Measurements from ENCODE around the gene FIP1L1. TPM values are rescaled to one million over a fixed set of nuclear protein-coding genes. Genes with fewer than 3 reads are reported as not detected.

Gene FIP1L1
- total RNA-seq, 2 experiments from 2014 or later = 74.5 to 76.2 TPM

- no peaks in the 10 kb centered on the region for H3K9me3 Mint-ChIP-seq
- peaks cover 4% of the 10 kb centered on the region for H3K4me1 Mint-ChIP-seq
- no peak overlapping the region for H3K4me3 Mint-ChIP-seq
- H3K36me3 Mint-ChIP-seq (ENCODE audit: low read depth) = peaks cover 21% of the 10 kb centered on the region
- H3K27ac Mint-ChIP-seq = no peak overlapping the region
- POLR2A ChIA-PET = no interaction called here
- DNase-seq = no peak
- CTCF ChIA-PET = no interaction called here
- H3K27me3 Mint-ChIP-seq = no peaks in the 10 kb centered on the region
Measured at GRCh38 chr4:53422367-53422766, 44.9 kb downstream of the FIP1L1 start.

- CTCF ChIA-PET = no interaction called here
- no peaks in the 10 kb centered on the region for H3K4me1 Mint-ChIP-seq
- peaks cover 25% of the 10 kb centered on the region for H3K36me3 Mint-ChIP-seq (ENCODE audit: low read depth)
Measured at GRCh38 chr4:53424280-53424679, 46.8 kb downstream of the FIP1L1 start.

GRCh38 chr4:53427366-53427765 lies 49.9 kb downstream of the FIP1L1 start:
- H3K36me3 Mint-ChIP-seq (ENCODE audit: low read depth) = peaks cover 41% of the 10 kb centered on the region
- DNase-seq = no peak
- ChIA-PET POLR2A (interaction anchor here (0.8 kb wide), 1 partner anchor 62 kb away, joined by 3 read pairs; no protein-coding TSS in a partner anchor), CTCF (no interaction called here)
- H3K4me3 Mint-ChIP-seq = no peak overlapping the region
- no peaks in the 10 kb centered on the region for H3K9me3 Mint-ChIP-seq
- H3K27ac Mint-ChIP-seq = no peak overlapping the region
- H3K4me1 Mint-ChIP-seq = peaks cover 13% of the 10 kb centered on the region
- no peaks in the 10 kb centered on the region for H3K27me3 Mint-ChIP-seq

More at GRCh38 chr4:53424280-53424679, 46.8 kb downstream of the FIP1L1 start:
- POLR2A ChIA-PET = no interaction called here
- no peak overlapping the region for H3K4me3 Mint-ChIP-seq
- no peak for DNase-seq
- no peak overlapping the region for H3K27ac Mint-ChIP-seq
- no peaks in the 10 kb centered on the region for H3K27me3 Mint-ChIP-seq
- no peaks in the 10 kb centered on the region for H3K9me3 Mint-ChIP-seq

GRCh38 chr4:53431052-53431451 lies 53.6 kb downstream of the FIP1L1 start:
- Mint-ChIP-seq H3K27me3 (no peaks in the 10 kb centered on the region), H3K36me3 (ENCODE audit: low read depth) (peaks cover 52% of the 10 kb centered on the region), H3K4me3 (no peak overlapping the region), H3K4me1 (peaks cover 21% of the 10 kb centered on the region), H3K27ac (no peak overlapping the region), H3K9me3 (no peaks in the 10 kb centered on the region)
- ChIA-PET POLR2A (no interaction called here), CTCF (no interaction called here)
- DNase-seq = no peak

- no peak overlapping the region for H3K4me3 Mint-ChIP-seq
- no peaks in the 10 kb centered on the region for H3K27me3 Mint-ChIP-seq
- POLR2A ChIA-PET = interaction anchor here (0.6 to 1.3 kb wide), 2 partner anchors 15 to 55 kb away, joined by 3 to 5 read pairs; no protein-coding TSS in a partner anchor
- peaks cover 50% of the 10 kb centered on the region for H3K36me3 Mint-ChIP-seq (ENCODE audit: low read depth)
- no peak overlapping the region for H3K27ac Mint-ChIP-seq
- CTCF ChIA-PET = interaction anchor here (1.2 kb wide), 1 partner anchor 801 kb away, joined by 4 read pairs; no protein-coding TSS in a partner anchor
- DNase-seq = no peak
- H3K9me3 Mint-ChIP-seq = no peaks in the 10 kb centered on the region
- peaks cover 21% of the 10 kb centered on the region for H3K4me1 Mint-ChIP-seq
Measured at GRCh38 chr4:53432528-53433424, 55.3 kb downstream of the FIP1L1 start.

- peaks cover 14% of the 10 kb centered on the region for H3K4me1 Mint-ChIP-seq
- no peaks in the 10 kb centered on the region for H3K27me3 Mint-ChIP-seq
- ChIA-PET CTCF (no interaction called here), POLR2A (no interaction called here)
- peaks cover 42% of the 10 kb centered on the region for H3K36me3 Mint-ChIP-seq (ENCODE audit: low read depth)
- no peak for DNase-seq
- no peak overlapping the region for H3K4me3 Mint-ChIP-seq
- no peaks in the 10 kb centered on the region for H3K9me3 Mint-ChIP-seq
- no peak overlapping the region for H3K27ac Mint-ChIP-seq
Measured at GRCh38 chr4:53436251-53436650, 58.8 kb downstream of the FIP1L1 start.

GRCh38 chr4:53441564-53441963 lies 64.1 kb downstream of the FIP1L1 start:
- no peaks in the 10 kb centered on the region for H3K27me3 Mint-ChIP-seq
- H3K4me3 Mint-ChIP-seq = no peak overlapping the region
- POLR2A ChIA-PET = no interaction called here
- peaks cover 53% of the 10 kb centered on the region for H3K36me3 Mint-ChIP-seq (ENCODE audit: low read depth)
- no peak for DNase-seq
- no peak overlapping the region for H3K27ac Mint-ChIP-seq
- CTCF ChIA-PET = no interaction called here
- H3K9me3 Mint-ChIP-seq = no peaks in the 10 kb centered on the region
- no peaks in the 10 kb centered on the region for H3K4me1 Mint-ChIP-seq

GRCh38 chr4:53444954-53445353 lies 67.5 kb downstream of the FIP1L1 start:
- H3K9me3 Mint-ChIP-seq = no peaks in the 10 kb centered on the region

GRCh38 chr4:53450773-53451172 lies 73.3 kb downstream of the FIP1L1 start:
- H3K27me3 Mint-ChIP-seq = no peaks in the 10 kb centered on the region
- H3K36me3 Mint-ChIP-seq (ENCODE audit: low read depth) = peaks cover 49% of the 10 kb centered on the region

More at GRCh38 chr4:53444954-53445353, 67.5 kb downstream of the FIP1L1 start:
- Mint-ChIP-seq H3K4me1 (no peaks in the 10 kb centered on the region), H3K4me3 (no peak overlapping the region), H3K27ac (no peak overlapping the region), H3K27me3 (no peaks in the 10 kb centered on the region), H3K36me3 (ENCODE audit: low read depth) (peaks cover 50% of the 10 kb centered on the region)
- ChIA-PET POLR2A (no interaction called here), CTCF (no interaction called here)
- no peak for DNase-seq

GRCh38 chr4:53453385-53453784 lies 75.9 kb downstream of the FIP1L1 start:
- H3K9me3 Mint-ChIP-seq = no peaks in the 10 kb centered on the region
- no peaks in the 10 kb centered on the region for H3K27me3 Mint-ChIP-seq
- CTCF ChIA-PET = no interaction called here
- no peak overlapping the region for H3K27ac Mint-ChIP-seq
- no peak overlapping the region for H3K4me3 Mint-ChIP-seq
- DNase-seq = no peak
- peaks cover 7% of the 10 kb centered on the region for H3K4me1 Mint-ChIP-seq
- peaks cover 45% of the 10 kb centered on the region for H3K36me3 Mint-ChIP-seq (ENCODE audit: low read depth)
- POLR2A ChIA-PET = no interaction called here

More at GRCh38 chr4:53450773-53451172, 73.3 kb downstream of the FIP1L1 start:
- ChIA-PET CTCF (interaction anchor here (0.7 kb wide), 1 partner anchor 566 kb away, joined by 3 read pairs; no protein-coding TSS in a partner anchor), POLR2A (no interaction called here)
- H3K4me3 Mint-ChIP-seq = no peak overlapping the region
- DNase-seq = no peak
- H3K4me1 Mint-ChIP-seq = peaks cover 7% of the 10 kb centered on the region
- H3K27ac Mint-ChIP-seq = no peak overlapping the region
- H3K9me3 Mint-ChIP-seq = no peaks in the 10 kb centered on the region

GRCh38 chr4:53455766-53456165 lies 78.3 kb downstream of the FIP1L1 start:
- no peaks in the 10 kb centered on the region for H3K27me3 Mint-ChIP-seq

GRCh38 chr4:53456178-53456577 lies 78.7 kb downstream of the FIP1L1 start:
- POLR2A ChIA-PET = no interaction called here
- Mint-ChIP-seq H3K27me3 (no peaks in the 10 kb centered on the region), H3K4me3 (no peak overlapping the region), H3K36me3 (ENCODE audit: low read depth) (peaks cover 56% of the 10 kb centered on the region), H3K9me3 (no peaks in the 10 kb centered on the region), H3K4me1 (peaks cover 2% of the 10 kb centered on the region), H3K27ac (no peak overlapping the region)
- DNase-seq = no peak
- CTCF ChIA-PET = interaction anchor here (1.0 kb wide), 1 partner anchor 443 kb away, joined by 3 read pairs; no protein-coding TSS in a partner anchor

More at GRCh38 chr4:53455766-53456165, 78.3 kb downstream of the FIP1L1 start:
- DNase-seq = no peak
- Mint-ChIP-seq H3K4me3 (no peak overlapping the region), H3K27ac (no peak overlapping the region), H3K36me3 (ENCODE audit: low read depth) (peaks cover 54% of the 10 kb centered on the region), H3K4me1 (peaks cover 3% of the 10 kb centered on the region), H3K9me3 (no peaks in the 10 kb centered on the region)
- ChIA-PET POLR2A (no interaction called here), CTCF (interaction anchor here (1.0 to 1.8 kb wide), 2 partner anchors 443 to 777 kb away, joined by 3 to 5 read pairs; no protein-coding TSS in a partner anchor)

GRCh38 chr4:53459548-53459947 lies 82.1 kb downstream of the FIP1L1 start:
- Mint-ChIP-seq H3K9me3 (no peaks in the 10 kb centered on the region), H3K4me1 (no peaks in the 10 kb centered on the region), H3K27ac (no peak overlapping the region), H3K27me3 (no peaks in the 10 kb centered on the region), H3K4me3 (no peak overlapping the region), H3K36me3 (ENCODE audit: low read depth) (peaks cover 61% of the 10 kb centered on the region)
- CTCF ChIA-PET = no interaction called here
- POLR2A ChIA-PET = no interaction called here
- no peak for DNase-seq

- Mint-ChIP-seq H3K27ac (no peak overlapping the region), H3K27me3 (no peaks in the 10 kb centered on the region), H3K4me1 (no peaks in the 10 kb centered on the region), H3K36me3 (ENCODE audit: low read depth) (peaks cover 52% of the 10 kb centered on the region), H3K9me3 (no peaks in the 10 kb centered on the region), H3K4me3 (no peak overlapping the region)
- CTCF ChIA-PET = no interaction called here
- no peak for DNase-seq
- POLR2A ChIA-PET = no interaction called here
Measured at GRCh38 chr4:53461244-53461643, 83.8 kb downstream of the FIP1L1 start.

Data from activated CD4-positive, alpha-beta memory T cell treated with anti-CD3 and anti-CD28 coated beads, Interleukin-2, amount 10 ng/mL, durations not matched to agents 7 days and 5 days (primary cell).